Measurements from ENCODE around the gene ANXA1. TPM values are rescaled to one million over a fixed set of nuclear protein-coding genes. Genes with fewer than 3 reads are reported as not detected.

ANXA1 gene
- total and polyA plus RNA-seq, 2 experiments from 2014 or later, result 4.9 to 5.8 TPM

DNA sequence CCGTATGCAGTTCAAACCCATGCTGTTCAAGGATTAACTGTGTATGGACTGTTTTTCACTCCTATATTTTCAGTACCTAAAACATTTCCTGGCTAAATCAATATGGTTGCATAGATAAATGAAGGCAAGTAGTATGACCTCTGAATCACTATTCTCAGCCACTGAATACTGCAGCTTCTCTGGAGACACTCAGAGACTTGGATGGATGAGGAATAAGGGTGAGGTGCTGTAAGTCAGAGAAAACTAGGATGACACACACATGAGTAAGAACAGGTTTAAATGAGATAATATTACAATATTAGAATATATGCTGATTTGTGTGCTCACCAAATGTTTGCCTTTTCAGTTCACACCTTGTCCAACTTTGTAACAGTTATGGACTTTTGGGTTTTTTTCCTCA, 26.0 kb upstream of the ANXA1 start:
- Mint-ChIP-seq H3K27ac (no peak overlapping the region), H3K9me3 (peaks cover 3% of the 10 kb centered on the region; the same call in 1 of the 3 replicates), H3K27me3 (ENCODE audit: insufficient read depth, low read depth, poor library complexity) (no peaks in the 10 kb centered on the region), H3K4me3 (no peak overlapping the region), H3K4me1 (no peaks in the 10 kb centered on the region), H3K36me3 (ENCODE audit: low read depth) (no peaks in the 10 kb centered on the region)
- Histone ChIP-seq H3K4me3 (no peak overlapping the region), H3K4me1 (ENCODE audit: insufficient read depth) (no peaks in the 10 kb centered on the region), H3K79me2 (replicated peaks; ENCODE audit: insufficient read depth) (no peaks in the 10 kb centered on the region), H2AFZ (no peak overlapping the region), H3K27me3 (ENCODE audit: insufficient read depth) (no peaks in the 10 kb centered on the region), H4K20me1 (replicated peaks; ENCODE audit: insufficient read depth) (no peaks in the 10 kb centered on the region), H3F3A (replicated peaks; ENCODE audit: low read depth) (no peaks in the 10 kb centered on the region), H3K27ac (ENCODE audit: low read depth) (no peak overlapping the region), H3K9me2 (ENCODE audit: insufficient read depth) (no peaks in the 10 kb centered on the region), H3K36me3 (ENCODE audit: insufficient read depth) (no peaks in the 10 kb centered on the region), H3K4me2 (no peak overlapping the region)
- ATAC-seq, result no peak
- DNase-seq (ENCODE audit: low spot score), result no peak
- TF ChIP-seq, protein P1, sequence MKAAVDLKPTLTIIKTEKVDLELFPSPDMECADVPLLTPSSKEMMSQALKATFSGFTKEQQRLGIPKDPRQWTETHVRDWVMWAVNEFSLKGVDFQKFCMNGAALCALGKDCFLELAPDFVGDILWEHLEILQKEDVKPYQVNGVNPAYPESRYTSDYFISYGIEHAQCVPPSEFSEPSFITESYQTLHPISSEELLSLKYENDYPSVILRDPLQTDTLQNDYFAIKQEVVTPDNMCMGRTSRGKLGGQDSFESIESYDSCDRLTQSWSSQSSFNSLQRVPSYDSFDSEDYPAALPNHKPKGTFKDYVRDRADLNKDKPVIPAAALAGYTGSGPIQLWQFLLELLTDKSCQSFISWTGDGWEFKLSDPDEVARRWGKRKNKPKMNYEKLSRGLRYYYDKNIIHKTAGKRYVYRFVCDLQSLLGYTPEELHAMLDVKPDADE (IDR thresholded peaks at IDR 0.05), result no peak
- TF ChIP-seq, protein P2, sequence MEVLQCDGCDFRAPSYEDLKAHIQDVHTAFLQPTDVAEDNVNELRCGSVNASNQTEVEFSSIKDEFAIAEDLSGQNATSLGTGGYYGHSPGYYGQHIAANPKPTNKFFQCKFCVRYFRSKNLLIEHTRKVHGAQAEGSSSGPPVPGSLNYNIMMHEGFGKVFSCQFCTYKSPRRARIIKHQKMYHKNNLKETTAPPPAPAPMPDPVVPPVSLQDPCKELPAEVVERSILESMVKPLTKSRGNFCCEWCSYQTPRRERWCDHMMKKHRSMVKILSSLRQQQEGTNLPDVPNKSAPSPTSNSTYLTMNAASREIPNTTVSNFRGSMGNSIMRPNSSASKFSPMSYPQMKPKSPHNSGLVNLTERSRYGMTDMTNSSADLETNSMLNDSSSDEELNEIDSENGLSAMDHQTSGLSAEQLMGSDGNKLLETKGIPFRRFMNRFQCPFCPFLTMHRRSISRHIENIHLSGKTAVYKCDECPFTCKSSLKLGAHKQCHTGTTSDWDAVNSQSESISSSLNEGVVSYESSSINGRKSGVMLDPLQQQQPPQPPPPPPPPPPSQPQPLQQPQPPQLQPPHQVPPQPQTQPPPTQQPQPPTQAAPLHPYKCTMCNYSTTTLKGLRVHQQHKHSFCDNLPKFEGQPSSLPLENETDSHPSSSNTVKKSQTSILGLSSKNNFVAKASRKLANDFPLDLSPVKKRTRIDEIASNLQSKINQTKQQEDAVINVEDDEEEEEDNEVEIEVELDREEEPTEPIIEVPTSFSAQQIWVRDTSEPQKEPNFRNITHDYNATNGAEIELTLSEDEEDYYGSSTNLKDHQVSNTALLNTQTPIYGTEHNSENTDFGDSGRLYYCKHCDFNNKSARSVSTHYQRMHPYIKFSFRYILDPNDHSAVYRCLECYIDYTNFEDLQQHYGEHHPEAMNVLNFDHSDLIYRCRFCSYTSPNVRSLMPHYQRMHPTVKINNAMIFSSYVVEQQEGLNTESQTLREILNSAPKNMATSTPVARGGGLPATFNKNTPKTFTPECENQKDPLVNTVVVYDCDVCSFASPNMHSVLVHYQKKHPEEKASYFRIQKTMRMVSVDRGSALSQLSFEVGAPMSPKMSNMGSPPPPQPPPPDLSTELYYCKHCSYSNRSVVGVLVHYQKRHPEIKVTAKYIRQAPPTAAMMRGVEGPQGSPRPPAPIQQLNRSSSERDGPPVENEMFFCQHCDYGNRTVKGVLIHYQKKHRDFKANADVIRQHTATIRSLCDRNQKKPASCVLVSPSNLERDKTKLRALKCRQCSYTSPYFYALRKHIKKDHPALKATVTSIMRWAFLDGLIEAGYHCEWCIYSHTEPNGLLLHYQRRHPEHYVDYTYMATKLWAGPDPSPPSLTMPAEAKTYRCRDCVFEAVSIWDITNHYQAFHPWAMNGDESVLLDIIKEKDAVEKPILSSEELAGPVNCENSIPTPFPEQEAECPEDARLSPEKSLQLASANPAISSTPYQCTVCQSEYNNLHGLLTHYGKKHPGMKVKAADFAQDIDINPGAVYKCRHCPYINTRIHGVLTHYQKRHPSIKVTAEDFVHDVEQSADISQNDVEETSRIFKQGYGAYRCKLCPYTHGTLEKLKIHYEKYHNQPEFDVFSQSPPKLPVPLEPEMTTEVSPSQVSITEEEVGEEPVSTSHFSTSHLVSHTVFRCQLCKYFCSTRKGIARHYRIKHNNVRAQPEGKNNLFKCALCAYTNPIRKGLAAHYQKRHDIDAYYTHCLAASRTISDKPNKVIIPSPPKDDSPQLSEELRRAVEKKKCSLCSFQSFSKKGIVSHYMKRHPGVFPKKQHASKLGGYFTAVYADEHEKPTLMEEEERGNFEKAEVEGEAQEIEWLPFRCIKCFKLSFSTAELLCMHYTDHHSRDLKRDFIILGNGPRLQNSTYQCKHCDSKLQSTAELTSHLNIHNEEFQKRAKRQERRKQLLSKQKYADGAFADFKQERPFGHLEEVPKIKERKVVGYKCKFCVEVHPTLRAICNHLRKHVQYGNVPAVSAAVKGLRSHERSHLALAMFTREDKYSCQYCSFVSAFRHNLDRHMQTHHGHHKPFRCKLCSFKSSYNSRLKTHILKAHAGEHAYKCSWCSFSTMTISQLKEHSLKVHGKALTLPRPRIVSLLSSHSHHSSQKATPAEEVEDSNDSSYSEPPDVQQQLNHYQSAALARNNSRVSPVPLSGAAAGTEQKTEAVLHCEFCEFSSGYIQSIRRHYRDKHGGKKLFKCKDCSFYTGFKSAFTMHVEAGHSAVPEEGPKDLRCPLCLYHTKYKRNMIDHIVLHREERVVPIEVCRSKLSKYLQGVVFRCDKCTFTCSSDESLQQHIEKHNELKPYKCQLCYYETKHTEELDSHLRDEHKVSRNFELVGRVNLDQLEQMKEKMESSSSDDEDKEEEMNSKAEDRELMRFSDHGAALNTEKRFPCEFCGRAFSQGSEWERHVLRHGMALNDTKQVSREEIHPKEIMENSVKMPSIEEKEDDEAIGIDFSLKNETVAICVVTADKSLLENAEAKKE (CRISPR knock-in tag; IDR thresholded peaks at IDR 0.05), result no peak
- TF ChIP-seq NANOG (IDR thresholded peaks at IDR 0.05; ENCODE audit: borderline replicate concordance), result no peak
- no peak for TF ChIP-seq CREB1 (CRISPR knock-in tag; IDR thresholded peaks at IDR 0.05; ENCODE audit: low read depth)
- TF ChIP-seq, protein P3, sequence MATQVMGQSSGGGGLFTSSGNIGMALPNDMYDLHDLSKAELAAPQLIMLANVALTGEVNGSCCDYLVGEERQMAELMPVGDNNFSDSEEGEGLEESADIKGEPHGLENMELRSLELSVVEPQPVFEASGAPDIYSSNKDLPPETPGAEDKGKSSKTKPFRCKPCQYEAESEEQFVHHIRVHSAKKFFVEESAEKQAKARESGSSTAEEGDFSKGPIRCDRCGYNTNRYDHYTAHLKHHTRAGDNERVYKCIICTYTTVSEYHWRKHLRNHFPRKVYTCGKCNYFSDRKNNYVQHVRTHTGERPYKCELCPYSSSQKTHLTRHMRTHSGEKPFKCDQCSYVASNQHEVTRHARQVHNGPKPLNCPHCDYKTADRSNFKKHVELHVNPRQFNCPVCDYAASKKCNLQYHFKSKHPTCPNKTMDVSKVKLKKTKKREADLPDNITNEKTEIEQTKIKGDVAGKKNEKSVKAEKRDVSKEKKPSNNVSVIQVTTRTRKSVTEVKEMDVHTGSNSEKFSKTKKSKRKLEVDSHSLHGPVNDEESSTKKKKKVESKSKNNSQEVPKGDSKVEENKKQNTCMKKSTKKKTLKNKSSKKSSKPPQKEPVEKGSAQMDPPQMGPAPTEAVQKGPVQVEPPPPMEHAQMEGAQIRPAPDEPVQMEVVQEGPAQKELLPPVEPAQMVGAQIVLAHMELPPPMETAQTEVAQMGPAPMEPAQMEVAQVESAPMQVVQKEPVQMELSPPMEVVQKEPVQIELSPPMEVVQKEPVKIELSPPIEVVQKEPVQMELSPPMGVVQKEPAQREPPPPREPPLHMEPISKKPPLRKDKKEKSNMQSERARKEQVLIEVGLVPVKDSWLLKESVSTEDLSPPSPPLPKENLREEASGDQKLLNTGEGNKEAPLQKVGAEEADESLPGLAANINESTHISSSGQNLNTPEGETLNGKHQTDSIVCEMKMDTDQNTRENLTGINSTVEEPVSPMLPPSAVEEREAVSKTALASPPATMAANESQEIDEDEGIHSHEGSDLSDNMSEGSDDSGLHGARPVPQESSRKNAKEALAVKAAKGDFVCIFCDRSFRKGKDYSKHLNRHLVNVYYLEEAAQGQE (IDR thresholded peaks at IDR 0.05; ENCODE audit: unreplicated experiment), result no peak
- TF ChIP-seq EZH2phosphoT487 (IDR thresholded peaks at IDR 0.05; ENCODE audit: unreplicated experiment), result no peak
- TF ChIP-seq ZNF331 (CRISPR knock-in tag; IDR thresholded peaks at IDR 0.05; ENCODE audit: low read depth), result no peak
- no peak for TF ChIP-seq ZNF114 (CRISPR knock-in tag; IDR thresholded peaks at IDR 0.05)
- TF ChIP-seq, protein P4, sequence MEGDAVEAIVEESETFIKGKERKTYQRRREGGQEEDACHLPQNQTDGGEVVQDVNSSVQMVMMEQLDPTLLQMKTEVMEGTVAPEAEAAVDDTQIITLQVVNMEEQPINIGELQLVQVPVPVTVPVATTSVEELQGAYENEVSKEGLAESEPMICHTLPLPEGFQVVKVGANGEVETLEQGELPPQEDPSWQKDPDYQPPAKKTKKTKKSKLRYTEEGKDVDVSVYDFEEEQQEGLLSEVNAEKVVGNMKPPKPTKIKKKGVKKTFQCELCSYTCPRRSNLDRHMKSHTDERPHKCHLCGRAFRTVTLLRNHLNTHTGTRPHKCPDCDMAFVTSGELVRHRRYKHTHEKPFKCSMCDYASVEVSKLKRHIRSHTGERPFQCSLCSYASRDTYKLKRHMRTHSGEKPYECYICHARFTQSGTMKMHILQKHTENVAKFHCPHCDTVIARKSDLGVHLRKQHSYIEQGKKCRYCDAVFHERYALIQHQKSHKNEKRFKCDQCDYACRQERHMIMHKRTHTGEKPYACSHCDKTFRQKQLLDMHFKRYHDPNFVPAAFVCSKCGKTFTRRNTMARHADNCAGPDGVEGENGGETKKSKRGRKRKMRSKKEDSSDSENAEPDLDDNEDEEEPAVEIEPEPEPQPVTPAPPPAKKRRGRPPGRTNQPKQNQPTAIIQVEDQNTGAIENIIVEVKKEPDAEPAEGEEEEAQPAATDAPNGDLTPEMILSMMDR (conservative IDR thresholded peaks at IDR 0.05; ENCODE audit: low read depth in 2 of 2), result no peak
- TF ChIP-seq STAT1 (IDR thresholded peaks at IDR 0.05; ENCODE audit: unreplicated experiment), result no peak
- no peak for TF ChIP-seq JUNB (IDR thresholded peaks at IDR 0.05; ENCODE audit: unreplicated experiment)
- no peak for TF ChIP-seq POLR2AphosphoS5 (IDR thresholded peaks at IDR 0.05; ENCODE audit: low read depth)
- TF ChIP-seq EZH2 (IDR thresholded peaks at IDR 0.05; ENCODE audit: low read depth, unreplicated experiment), result no peak
